Mammary epithelial cell (primary cell): Measurements from ENCODE around the gene IER5L.

Experiments used
- CTCF ChIP-seq, 2 donors: IDR thresholded peaks in 1 of 2; conservative IDR thresholded peaks in 1 of 2; 2 replicates each; pipeline ENCODE4 v1.5.1; 2011 to 2012; ENCODE audit warnings: inconsistent platforms in 2 of 2, low read length in 2 of 2, mild to moderate bottlenecking in 2 of 2, control low read depth in 1 of 2, low read depth in 1 of 2; ENCODE audit not compliant: insufficient read depth in 1 of 2; ENCODE audit errors: extremely low read depth in 1 of 2
- EZH2 ChIP-seq: IDR thresholded peaks from 2 replicates; pipeline ENCODE4 v1.6.1; 2012; ENCODE audit warnings: low read length, inconsistent platforms, borderline replicate concordance

DNA sequence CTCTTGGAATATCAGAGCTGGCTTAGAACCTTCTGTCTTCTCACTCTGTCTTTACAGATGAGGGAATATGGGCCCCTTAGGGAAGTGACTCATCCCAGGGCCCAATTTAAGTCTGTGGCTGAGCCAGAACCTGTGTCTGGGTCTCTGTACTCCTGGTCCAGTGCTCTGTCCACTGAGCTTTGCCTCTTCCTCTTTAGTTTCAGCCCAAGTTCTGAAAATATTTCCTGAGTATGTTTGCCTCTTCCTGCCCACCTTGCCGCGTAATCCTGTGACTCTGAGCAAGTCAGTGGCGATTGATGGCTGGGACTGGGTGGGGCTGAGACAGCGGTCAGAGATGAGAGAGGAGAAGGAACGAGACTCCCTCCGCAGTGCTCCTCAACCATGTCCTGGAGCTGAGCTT lies 7.8 kb downstream of the IER5L start:
- TF ChIP-seq CTCF (conservative IDR thresholded peaks at IDR 0.05 in 1 of 2, IDR thresholded peaks at IDR 0.05 in 1 of 2; ENCODE audit: extremely low read depth in 1 of 2, insufficient read depth in 1 of 2, low read depth in 1 of 2, low read length in 2 of 2) (no peak), EZH2 (no peak)
